ENCODE measurements around the gene GIT1. TPM values are rescaled to one million over a fixed set of nuclear protein-coding genes. Genes with fewer than 3 reads are reported as not detected.
A peak's percentile ranks its signal among the peaks of the same experiment; 100 is the strongest.

The GIT1 gene
- total and polyA plus RNA-seq, 9 donors, result 18.0 to 51.8 (median 39.0) TPM

DNA sequence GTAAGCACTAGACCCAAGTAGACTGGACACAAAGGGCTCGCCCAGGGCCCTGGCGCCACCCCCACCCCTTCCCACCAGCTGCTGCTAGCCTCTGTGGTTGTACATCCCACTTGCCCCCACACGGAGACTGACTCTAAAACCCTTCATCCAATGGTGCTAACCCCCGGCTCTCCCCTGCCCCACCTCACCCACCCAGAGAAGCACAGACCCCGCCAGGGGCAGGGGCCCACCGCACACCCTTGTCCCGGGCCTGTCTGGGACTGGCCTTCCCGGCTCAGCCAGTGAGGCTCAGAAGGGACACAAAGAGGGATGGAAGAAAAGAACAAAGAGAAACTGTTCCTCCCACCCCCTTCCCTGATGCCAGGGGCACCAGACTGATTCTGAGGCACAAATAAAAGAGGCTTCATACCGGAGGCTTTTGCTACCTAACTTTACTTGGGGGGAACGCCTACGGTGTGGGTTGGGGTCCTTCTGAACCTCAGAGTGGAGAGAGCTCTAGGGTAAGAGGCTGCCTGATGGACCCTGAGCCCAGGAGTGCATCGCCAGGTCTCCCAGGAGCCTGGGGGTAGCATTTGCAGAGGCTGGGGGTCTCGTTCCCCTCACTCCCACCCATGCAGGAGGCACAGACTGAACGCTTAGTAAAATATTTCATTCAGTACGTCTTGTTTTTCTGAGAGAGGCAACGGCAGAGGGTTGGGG, 25.1 kb upstream of the GIT1 start:
- peaks cover 17% of the 10 kb centered on the region for H3K4me1 ChIP-seq (ENCODE audit: insufficient read depth)
- no peak overlapping the region for H3K27ac ChIP-seq
- no peak overlapping the region for H3K4me3 ChIP-seq
- H3K27me3 ChIP-seq, result no peaks in the 10 kb centered on the region
- H3K36me3 ChIP-seq, result no peaks in the 10 kb centered on the region
- TF ChIP-seq, protein P1, sequence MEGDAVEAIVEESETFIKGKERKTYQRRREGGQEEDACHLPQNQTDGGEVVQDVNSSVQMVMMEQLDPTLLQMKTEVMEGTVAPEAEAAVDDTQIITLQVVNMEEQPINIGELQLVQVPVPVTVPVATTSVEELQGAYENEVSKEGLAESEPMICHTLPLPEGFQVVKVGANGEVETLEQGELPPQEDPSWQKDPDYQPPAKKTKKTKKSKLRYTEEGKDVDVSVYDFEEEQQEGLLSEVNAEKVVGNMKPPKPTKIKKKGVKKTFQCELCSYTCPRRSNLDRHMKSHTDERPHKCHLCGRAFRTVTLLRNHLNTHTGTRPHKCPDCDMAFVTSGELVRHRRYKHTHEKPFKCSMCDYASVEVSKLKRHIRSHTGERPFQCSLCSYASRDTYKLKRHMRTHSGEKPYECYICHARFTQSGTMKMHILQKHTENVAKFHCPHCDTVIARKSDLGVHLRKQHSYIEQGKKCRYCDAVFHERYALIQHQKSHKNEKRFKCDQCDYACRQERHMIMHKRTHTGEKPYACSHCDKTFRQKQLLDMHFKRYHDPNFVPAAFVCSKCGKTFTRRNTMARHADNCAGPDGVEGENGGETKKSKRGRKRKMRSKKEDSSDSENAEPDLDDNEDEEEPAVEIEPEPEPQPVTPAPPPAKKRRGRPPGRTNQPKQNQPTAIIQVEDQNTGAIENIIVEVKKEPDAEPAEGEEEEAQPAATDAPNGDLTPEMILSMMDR (IDR thresholded peaks at IDR 0.05), result no peak
- no peak for TF ChIP-seq EP300 (IDR thresholded peaks at IDR 0.05)
- TF ChIP-seq POLR2A (IDR thresholded peaks at IDR 0.05), result no peak
- intact Hi-C loops (cut with DNase I), result no loop called here
- H3K9me3 ChIP-seq, result no peaks in the 10 kb centered on the region
- 81 to 89% (median 88%) methylated on average over 16 of the region's 16 CpGs for WGBS, 3 donors
- DNase-seq, result peak in 1 of 5 donors; percentile 43

DNA sequence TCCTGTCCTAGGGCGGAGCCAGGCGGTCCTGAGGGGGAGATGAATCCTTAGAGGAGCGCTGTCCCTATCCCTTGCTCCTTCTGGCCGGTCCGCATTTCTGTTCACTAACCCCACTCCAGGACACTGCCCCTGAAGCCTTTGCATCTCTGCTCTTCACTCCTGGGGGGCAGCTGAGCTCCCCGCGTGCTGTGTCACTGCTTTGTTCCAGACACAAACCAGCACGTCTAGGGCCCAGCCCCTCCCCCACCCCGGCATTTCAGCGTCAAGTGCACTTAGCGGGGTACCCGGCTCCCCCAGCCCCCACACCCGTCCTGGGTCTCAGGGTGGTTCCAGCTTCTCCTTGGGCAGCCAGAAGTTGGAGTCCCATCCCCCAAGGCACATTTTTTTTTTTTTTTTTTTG, 24.4 kb upstream of the GIT1 start:
- Histone ChIP-seq H3K27ac (no peak overlapping the region), H3K36me3 (no peaks in the 10 kb centered on the region), H3K27me3 (no peaks in the 10 kb centered on the region), H3K4me3 (no peak overlapping the region), H3K4me1 (ENCODE audit: insufficient read depth) (peaks cover 17% of the 10 kb centered on the region), H3K9me3 (no peaks in the 10 kb centered on the region)
- peak in 2 of 5 donors; percentile 53 to 61 for DNase-seq
- 39 to 52% (median 44%) methylated on average over 13 of the region's 13 CpGs for WGBS, 3 donors
- intact Hi-C loops (cut with DNase I), result no loop called here
- TF ChIP-seq, protein P1 (IDR thresholded peaks at IDR 0.05), result no peak
- TF ChIP-seq EP300 (IDR thresholded peaks at IDR 0.05) (no peak), POLR2A (IDR thresholded peaks at IDR 0.05) (no peak)

DNA sequence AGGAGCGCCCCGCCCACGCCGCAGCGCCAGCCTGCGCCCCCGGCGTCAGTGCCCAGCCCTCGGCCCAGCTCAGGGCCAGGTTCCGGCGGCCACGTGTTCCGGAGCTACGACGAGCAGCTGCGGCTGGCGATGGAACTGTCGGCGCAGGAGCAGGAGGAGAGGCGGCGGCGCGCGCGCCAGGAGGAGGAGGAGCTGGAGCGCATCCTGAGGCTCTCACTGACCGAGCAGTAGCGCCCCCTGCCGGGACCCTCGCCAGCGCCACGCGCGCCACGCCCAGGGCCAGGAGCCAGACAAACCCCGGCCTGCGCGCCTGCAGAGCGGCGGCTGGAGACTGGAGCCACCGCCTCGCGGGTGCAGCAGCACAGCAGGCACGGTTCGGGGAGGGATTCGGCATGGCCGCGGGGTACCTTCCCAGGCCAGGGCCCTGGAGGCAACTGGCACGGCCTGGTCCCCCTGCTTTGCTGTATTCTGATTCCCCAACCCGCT, 23.9 kb upstream of the GIT1 start:
- Histone ChIP-seq H3K9me3 (no peaks in the 10 kb centered on the region), H3K27ac (peak overlapping the region in 1 of 2 donors; percentile 41), H3K4me3 (no peak overlapping the region), H3K4me1 (ENCODE audit: insufficient read depth) (peaks cover 17% of the 10 kb centered on the region), H3K36me3 (no peaks in the 10 kb centered on the region), H3K27me3 (no peaks in the 10 kb centered on the region)
- DNase-seq, result peak; percentile 92 to 98 (median 96)
- TF ChIP-seq, protein P1 (IDR thresholded peaks at IDR 0.05), result peak; percentile 78 to 89 (median 85)
- TF ChIP-seq POLR2A (IDR thresholded peaks at IDR 0.05), result no peak
- WGBS, 3 donors, result 1 to 4% (median 3%) methylated on average over 37 to 50 of the region's 50 CpGs
- intact Hi-C loops (cut with DNase I), result no loop called here

DNA sequence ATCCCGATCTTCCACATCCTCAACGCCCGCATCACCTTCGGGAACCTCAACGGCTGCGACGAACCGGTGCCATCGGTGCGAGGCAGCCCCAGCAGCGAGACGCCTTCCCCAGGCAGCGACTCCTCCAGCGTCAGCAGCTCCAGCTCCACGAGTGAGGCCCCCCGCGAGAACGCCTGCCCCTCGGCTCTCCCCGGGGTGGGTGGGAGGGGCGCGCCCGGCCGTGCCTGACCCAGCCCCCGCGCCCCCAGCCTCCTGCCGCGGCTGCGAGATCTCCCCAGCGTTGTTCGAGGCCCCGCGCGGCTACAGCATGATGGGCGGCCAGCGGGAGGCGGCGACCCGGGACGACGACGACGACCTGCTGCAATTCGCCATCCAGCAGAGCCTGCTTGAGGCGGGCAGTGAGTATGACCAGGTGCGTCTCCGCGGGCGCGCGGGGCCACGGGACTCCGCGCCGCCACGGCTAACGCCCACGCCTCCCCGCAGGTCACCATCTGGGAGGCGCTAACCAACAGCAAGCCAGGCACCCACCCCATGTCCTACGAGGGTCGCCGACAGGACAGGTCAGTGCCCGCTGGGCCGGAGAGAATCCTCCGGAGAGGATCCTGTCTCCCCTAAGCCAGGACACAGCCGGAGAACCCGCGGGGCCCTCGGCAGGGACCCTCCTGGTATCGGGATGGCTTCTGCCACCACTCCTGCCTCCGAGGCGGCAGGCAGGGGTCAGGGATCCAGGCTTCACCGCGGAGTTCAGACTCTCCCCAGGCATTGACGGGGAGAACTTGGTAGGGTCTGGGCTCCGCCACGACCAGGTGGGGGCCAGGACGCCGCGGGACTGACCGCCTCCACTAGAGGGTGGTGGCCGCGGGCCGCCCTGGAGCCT, 23.2 kb upstream of the GIT1 start:
- Histone ChIP-seq H3K4me3 (no peak overlapping the region), H3K9me3 (no peaks in the 10 kb centered on the region), H3K4me1 (ENCODE audit: insufficient read depth) (peaks cover 15% of the 10 kb centered on the region), H3K36me3 (no peaks in the 10 kb centered on the region), H3K27me3 (no peaks in the 10 kb centered on the region), H3K27ac (peak overlapping the region in 1 of 2 donors; percentile 41)
- intact Hi-C loops (cut with DNase I), result no loop called here
- TF ChIP-seq, protein P1 (IDR thresholded peaks at IDR 0.05), result no peak
- TF ChIP-seq POLR2A (IDR thresholded peaks at IDR 0.05) (no peak), EP300 (IDR thresholded peaks at IDR 0.05) (no peak)
- 64 to 74% (median 69%) methylated on average over 62 to 85 of the region's 85 CpGs for WGBS, 3 donors
- peak in 1 of 5 donors; percentile 50 for DNase-seq

Data from ovary (tissue), 9 donors.